OCI-LY1 (cell line): ENCODE data around the gene OR6J1.

Experiments used
- CTCF ChIP-seq: fragments of 200-600 bp; sonication (generic), shearing (Covaris generic); IDR thresholded peaks from 2 replicates; pipeline ENCODE4 v1.5.1; 2017; ENCODE audit warnings: mild to moderate bottlenecking, antibody characterized with exemption, low read length, moderate library complexity, mixed read lengths
- EZH2 ChIP-seq: fragments of 200-600 bp; sonication (generic), shearing (Covaris generic); IDR thresholded peaks from 2 replicates; pipeline ENCODE4 v1.8.0; 2017; ENCODE audit warnings: borderline replicate concordance, mixed run types, mild to moderate bottlenecking, antibody characterized with exemption, low read length, moderate library complexity, mixed read lengths

GRCh38 chr14:22668863-22669262, 24.7 kb upstream of the OR6J1 start:
- TF ChIP-seq CTCF (no peak), EZH2 (no peak)
